GM12892 (cell line): ENCODE results near the gene LY6G5B. TPM values are rescaled to one million over a fixed set of nuclear protein-coding genes. Genes with fewer than 3 reads are reported as not detected.

Experiments used
- DNase-seq: peaks from one replicate; pipeline ENCODE4 v3.0.0; 2011; ENCODE audit not compliant: insufficient read length
- FAIRE-seq: peaks from 2 replicates; lab custom pipeline; 2011; peaks lifted over from hg19 to GRCh38; lab: Jason Lieb, UNC
- POLR2A ChIP-seq: IDR thresholded peaks from 2 replicates; pipeline ENCODE4 v1.6.1; 2011; ENCODE audit warnings: low read depth, low read length, control low read depth
- POLR2AphosphoS5 ChIP-seq: IDR thresholded peaks from 2 replicates; pipeline ENCODE4 v1.6.1; 2011; ENCODE audit warnings: low read depth, low read length, control low read depth
- TAF1 ChIP-seq: IDR thresholded peaks from 2 replicates; pipeline ENCODE4 v1.6.1; 2011; ENCODE audit warnings: low read depth, mild to moderate bottlenecking, control low read depth, low read length, borderline replicate concordance
- polyA plus RNA-seq: library from polyadenylated mRNA; unstranded; fragments of >200 nt; gene quantifications from one replicate; pipeline ENCODE4 v1.2.1, GENCODE V29; 2012; ENCODE audit warnings: missing spikeins, inconsistent platforms; ENCODE audit not compliant: missing spikeins

LY6G5B gene, protein sequence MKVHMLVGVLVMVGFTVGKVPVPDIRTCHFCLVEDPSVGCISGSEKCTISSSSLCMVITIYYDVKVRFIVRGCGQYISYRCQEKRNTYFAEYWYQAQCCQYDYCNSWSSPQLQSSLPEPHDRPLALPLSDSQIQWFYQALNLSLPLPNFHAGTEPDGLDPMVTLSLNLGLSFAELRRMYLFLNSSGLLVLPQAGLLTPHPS
- polyA plus RNA-seq = 14.6 TPM

- DNase-seq (no peak), FAIRE-seq (no peak)
- TF ChIP-seq TAF1 = no peak
- no peak for TF ChIP-seq POLR2A
- TF ChIP-seq POLR2AphosphoS5 = no peak
These were observed at the start of gene LY6G5B for GRCh38 chr6:31669676-31670075. Gene LY6G5B, plus strand, starts transcription at chr6:31669976. Its CDS starts 975 bp downstream, at chr6:31670951.

GRCh38 chr6:31620586-31621319 lies 49.0 kb upstream of the LY6G5B start, which contains the start of gene PRRC2A:
Gene PRRC2A, plus strand, starts transcription at chr6:31620715. Its CDS starts 2,075 bp downstream, at chr6:31622790.
- DNase-seq (peak; percentile 75), FAIRE-seq (no peak)
- TF ChIP-seq POLR2AphosphoS5 (no peak), POLR2A (peak; percentile 66), TAF1 (peak; percentile 79)

DNA sequence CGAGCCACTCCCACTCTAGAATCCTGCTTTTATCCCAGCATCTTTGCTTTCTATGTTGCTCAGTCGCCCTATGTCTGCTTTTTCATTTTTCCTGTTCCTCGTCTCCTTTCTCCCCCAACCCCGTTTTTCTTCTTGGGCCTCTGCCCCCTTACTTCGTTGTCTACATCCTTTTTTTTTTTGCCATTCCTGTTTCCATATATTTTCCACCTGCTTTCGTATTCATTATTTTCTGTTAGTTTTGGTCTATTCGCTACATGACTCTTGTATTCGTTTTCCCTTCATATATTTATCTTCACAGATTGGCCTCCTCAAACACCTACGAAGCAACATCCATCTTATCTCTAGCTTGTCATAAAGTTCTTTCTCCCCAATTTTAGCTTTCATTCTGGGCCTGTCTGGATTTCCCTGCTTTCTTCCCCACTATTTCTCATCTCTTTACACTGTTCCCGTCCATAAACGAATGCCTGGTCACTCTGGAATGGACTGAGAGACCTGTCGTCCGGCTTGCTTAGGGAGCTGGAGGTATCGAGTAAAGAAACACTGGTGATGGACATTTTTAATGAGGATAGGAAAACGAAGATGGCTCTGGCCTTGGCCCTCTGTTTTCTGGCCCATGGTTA lies 48.3 kb upstream of the LY6G5B start:
- DNase-seq (no peak), FAIRE-seq (no peak)
- TF ChIP-seq POLR2AphosphoS5 (no peak), TAF1 (no peak), POLR2A (no peak)

DNA sequence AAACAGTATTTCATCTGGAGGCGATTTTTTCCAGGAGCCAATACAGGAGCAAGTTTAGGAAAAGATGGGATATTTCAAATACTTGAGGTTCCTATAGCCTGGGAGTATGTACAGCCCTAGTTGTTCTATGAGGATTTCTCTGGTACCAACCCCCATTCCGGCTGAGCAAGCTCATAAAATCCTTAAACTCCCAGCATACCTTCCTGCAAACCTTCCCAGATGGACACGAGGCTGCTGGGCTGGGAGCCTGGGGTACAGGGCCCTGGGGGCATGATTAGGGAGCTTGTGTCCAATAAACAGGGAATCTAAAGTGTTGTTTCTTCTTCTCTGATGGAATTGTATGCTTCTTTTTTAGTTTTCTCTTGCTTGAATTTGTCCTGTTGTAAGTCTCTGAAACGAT lies 47.8 kb upstream of the LY6G5B start:
- DNase-seq (no peak), FAIRE-seq (no peak)
- TF ChIP-seq TAF1 (no peak), POLR2A (no peak), POLR2AphosphoS5 (no peak)

DNA sequence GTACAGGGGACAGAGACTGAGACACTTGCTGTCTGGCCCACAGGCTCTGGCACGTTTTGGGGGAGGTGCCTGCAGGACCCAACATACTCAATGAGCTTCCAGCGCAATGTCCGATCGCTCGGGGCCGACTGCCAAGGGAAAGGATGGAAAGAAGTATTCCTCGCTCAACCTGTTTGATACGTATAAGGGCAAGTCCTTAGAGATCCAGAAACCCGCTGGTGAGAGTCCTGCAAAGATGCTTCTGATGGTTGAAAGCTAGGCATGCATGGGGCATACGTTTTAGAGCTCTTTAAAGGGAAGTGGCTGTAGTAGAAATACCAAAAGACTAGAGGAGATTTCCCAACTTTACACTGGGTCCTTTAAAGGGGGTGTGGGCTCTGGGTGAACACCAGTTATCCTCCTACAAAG lies 47.1 kb upstream of the LY6G5B start:
- no peak for TF ChIP-seq POLR2A
- TF ChIP-seq TAF1 = no peak
- FAIRE-seq (no peak), DNase-seq (no peak)

DNA sequence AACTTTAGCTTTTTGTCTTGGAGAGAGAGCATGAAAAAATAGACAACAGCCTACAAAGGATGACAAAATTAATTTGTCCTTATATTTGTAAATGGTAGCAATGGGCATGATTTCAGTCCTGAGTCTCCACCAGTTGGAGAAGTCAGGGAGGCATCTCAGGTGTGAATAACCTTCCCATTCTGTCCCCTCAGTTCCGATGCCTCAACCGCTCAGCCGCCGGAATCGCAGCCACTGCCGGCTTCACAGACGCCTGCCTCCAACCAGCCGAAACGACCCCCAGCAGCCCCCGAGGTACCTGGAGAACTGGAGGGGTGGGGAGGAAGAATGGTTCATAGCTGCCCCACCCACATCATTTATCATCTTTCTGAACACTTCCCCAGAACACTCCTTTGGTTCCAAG lies 45.7 kb upstream of the LY6G5B start:
- no peak for FAIRE-seq
- no peak for TF ChIP-seq POLR2A
- no peak for TF ChIP-seq TAF1
- no peak for TF ChIP-seq POLR2AphosphoS5

GRCh38 chr6:31626952-31627351 lies 42.8 kb upstream of the LY6G5B start:
- DNase-seq (no peak), FAIRE-seq (no peak)
- TF ChIP-seq POLR2AphosphoS5 = no peak
- no peak for TF ChIP-seq TAF1
- TF ChIP-seq POLR2A = no peak

More for the DNA sequence above, 45.7 kb upstream of the LY6G5B start:
- no peak for DNase-seq

GRCh38 chr6:31627690-31628287 lies 42.0 kb upstream of the LY6G5B start:
- DNase-seq (no peak), FAIRE-seq (no peak)
- TF ChIP-seq TAF1 = no peak
- no peak; the same call in 1 of the 2 replicates for TF ChIP-seq POLR2AphosphoS5
- no peak; the same call in 1 of the 2 replicates for TF ChIP-seq POLR2A

DNA sequence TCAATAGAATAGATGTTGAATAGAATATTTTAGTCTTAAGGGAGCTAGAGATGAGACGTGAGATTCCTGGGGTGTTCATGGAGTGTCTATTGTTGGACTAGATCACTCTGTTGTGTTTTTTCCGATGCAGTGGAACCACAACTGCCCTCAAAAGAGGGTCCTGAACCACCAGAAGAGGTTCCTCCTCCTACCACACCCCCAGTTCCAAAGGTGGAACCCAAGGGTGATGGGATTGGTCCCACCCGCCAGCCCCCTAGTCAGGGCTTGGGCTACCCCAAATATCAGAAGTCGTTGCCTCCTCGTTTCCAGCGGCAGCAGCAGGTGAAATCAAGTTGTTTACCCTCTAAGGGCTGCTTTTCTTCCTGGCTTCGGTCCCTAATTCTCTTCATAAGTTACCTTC lies 40.8 kb upstream of the LY6G5B start:
- TF ChIP-seq POLR2AphosphoS5 (no peak), TAF1 (no peak)
- DNase-seq (no peak), FAIRE-seq (no peak)

DNA sequence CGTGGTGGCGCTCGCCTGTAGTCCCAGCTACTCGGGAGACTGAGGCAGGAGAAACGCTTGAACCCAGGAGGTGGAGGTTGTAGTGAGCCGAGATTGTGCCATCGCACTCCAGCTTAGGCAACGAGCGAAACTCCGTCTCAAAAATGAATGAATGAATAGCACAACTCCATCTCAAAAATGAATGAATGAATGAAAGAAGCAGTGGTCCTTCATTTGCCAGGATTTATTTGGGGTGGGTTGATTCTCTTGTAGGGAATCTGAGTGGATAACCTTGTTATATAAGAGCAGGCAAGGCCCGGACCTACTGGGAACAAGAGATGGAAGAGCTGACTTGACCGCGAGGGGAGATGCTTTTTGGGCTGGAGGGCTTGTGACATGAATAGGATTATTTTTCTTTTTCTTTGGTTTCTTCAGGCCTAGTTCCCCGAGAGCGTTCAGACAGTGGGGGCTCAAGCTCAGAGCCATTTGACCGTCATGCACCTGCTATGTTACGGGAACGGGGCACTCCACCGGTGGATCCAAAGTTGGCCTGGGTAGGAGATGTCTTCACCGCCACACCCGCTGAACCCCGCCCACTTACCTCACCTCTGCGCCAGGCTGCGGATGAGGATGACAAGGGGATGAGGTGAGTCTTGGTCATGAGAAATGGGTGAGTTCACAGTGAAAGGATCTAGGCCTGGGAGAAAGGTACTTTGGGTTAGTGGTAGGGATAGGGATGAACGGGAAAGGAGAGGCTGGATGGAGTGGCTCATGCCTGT lies 39.4 kb upstream of the LY6G5B start:
- FAIRE-seq (no peak), DNase-seq (no peak)
- TF ChIP-seq POLR2AphosphoS5 (peak; percentile 22; the same call in 1 of the 2 replicates), TAF1 (no peak)

GRCh38 chr6:31631209-31631608 lies 38.6 kb upstream of the LY6G5B start:
- TF ChIP-seq POLR2A (no peak), TAF1 (no peak), POLR2AphosphoS5 (no peak)
- DNase-seq (no peak), FAIRE-seq (no peak)
